Gastroesophageal sphincter (tissue), 4 donors: ENCODE results near the gene DCC. TPM values are rescaled to one million over a fixed set of nuclear protein-coding genes. Genes with fewer than 3 reads are reported as not detected.

Experiments
- ATAC-seq: fragments of 150-250 bp; one replicate; pipeline ENCODE4 v1.9.1; 2016; ENCODE audit warnings: mild to moderate bottlenecking, moderate library complexity
- H3K27ac ChIP-seq, 4 donors: fragments of 200-600 bp; sonication (generic) in 3 of 4; 1 replicate in 3 of 4; 2 replicates in 1 of 4; pipeline ENCODE4 v1.5.1; 2016 to 2019
- H3K27me3 ChIP-seq: fragments of 200-600 bp; sonication (generic); one replicate; pipeline ENCODE4 v1.5.1; 2019
- H3K36me3 ChIP-seq, 2 donors: fragments of 200-600 bp; sonication (generic); one replicate each; pipeline ENCODE4 v1.5.1; 2019; ENCODE audit warnings: control low read depth in 1 of 2
- H3K4me1 ChIP-seq, 3 donors: fragments of 200-600 bp; sonication (generic); 1 replicate in 2 of 3; 2 replicates in 1 of 3; pipeline ENCODE4 v1.5.1; 2016 to 2019; ENCODE audit warnings: control low read depth in 2 of 3
- H3K4me3 ChIP-seq, 2 donors: fragments of 200-600 bp; sonication (generic); one replicate each; pipeline ENCODE4 v1.5.1; 2019; ENCODE audit warnings: mild to moderate bottlenecking in 1 of 2, moderate library complexity in 1 of 2
- H3K9me3 ChIP-seq, 3 donors: fragments of 200-600 bp; sonication (generic); one replicate each; pipeline ENCODE4 v1.5.1; 2017 to 2019; ENCODE audit warnings: control low read depth in 2 of 3
- CTCF ChIP-seq, 4 experiments: fragments of 200-600 bp in 2 of 4; fragments of 450-650 bp in 2 of 4; sonication (generic) in 1 of 4; IDR thresholded peaks; one replicate each; pipeline ENCODE4 v1.5.1; 2017 to 2019; ENCODE audit warnings: antibody characterized with exemption in 4 of 4, mild to moderate bottlenecking in 2 of 4, moderate library complexity in 2 of 4
- EP300 ChIP-seq: sonication (generic); formaldehyde crosslinking; IDR thresholded peaks from one replicate; pipeline ENCODE4 v1.6.1; 2017; ENCODE audit warnings: antibody characterized with exemption, mild to moderate bottlenecking
- POLR2A ChIP-seq, 2 donors: fragments of 450-650 bp; IDR thresholded peaks; one replicate each; pipeline ENCODE4 v1.6.1; 2017; ENCODE audit warnings: antibody characterized with exemption in 2 of 2, mild to moderate bottlenecking in 2 of 2, moderate library complexity in 1 of 2
- POLR2AphosphoS5 ChIP-seq: sonication (generic); formaldehyde crosslinking; IDR thresholded peaks from one replicate; pipeline ENCODE4 v1.6.1; 2017; ENCODE audit warnings: antibody characterized with exemption
- WGBS, 2 donors: methylation state at CpG; one replicate each; pipeline ENCODE4 v1.1.5; 2018; ENCODE audit warnings: low coverage in 1 of 2; 5-methylcytosine and 5-hydroxymethylcytosine counted together
- total RNA-seq, 4 donors: library from RNA; depleted of rRNA; stranded (reverse); fragments of >200 nt; gene quantifications; one replicate each; pipeline ENCODE4 v1.1.0, GENCODE V29; 2016

DCC gene
- total RNA-seq, 4 donors from 2014 or later: 0.13 to 0.54 (median 0.47) TPM; not detected in 1

- Histone ChIP-seq H3K4me3 (no peak overlapping the region), H3K27ac (no peak overlapping the region), H3K9me3 (no peaks in the 10 kb centered on the region), H3K4me1 (no peaks in the 10 kb centered on the region), H3K27me3 (no peaks in the 10 kb centered on the region), H3K36me3 (no peaks in the 10 kb centered on the region)
- WGBS, 2 donors: no CpG with 5 or more reads among the region's 9 CpGs
- TF ChIP-seq EP300 (no peak), POLR2AphosphoS5 (no peak), CTCF (IDR thresholded peaks at IDR 0.05) (no peak), POLR2A (IDR thresholded peaks at IDR 0.05) (no peak)
- ATAC-seq: peak; percentile 19
These were observed 529.4 kb downstream of the DCC start for GRCh38 chr18:52869349-52869923.

- Histone ChIP-seq H3K27me3 (no peaks in the 10 kb centered on the region), H3K27ac (no peak overlapping the region), H3K9me3 (no peaks in the 10 kb centered on the region), H3K4me1 (no peaks in the 10 kb centered on the region), H3K4me3 (no peak overlapping the region), H3K36me3 (no peaks in the 10 kb centered on the region)
- ATAC-seq: no peak
- WGBS, 2 donors: 79 to 89% methylated on average over 5 to 8 of the region's 21 CpGs
- no peak for TF ChIP-seq POLR2A (IDR thresholded peaks at IDR 0.05)
- no peak for TF ChIP-seq POLR2AphosphoS5
- peak in 2 of 4 experiments; percentile 13 to 23 for TF ChIP-seq CTCF (IDR thresholded peaks at IDR 0.05)
- no peak for TF ChIP-seq EP300
These were observed 530.2 kb downstream of the DCC start for GRCh38 chr18:52869942-52870907.

GRCh38 chr18:52874774-52875173, 534.8 kb downstream of the DCC start:
- Histone ChIP-seq H3K27ac (no peak overlapping the region), H3K27me3 (no peaks in the 10 kb centered on the region), H3K4me1 (peaks cover 0 to 6% (median 0%) of the 10 kb centered on the region in 3 donors), H3K4me3 (no peak overlapping the region), H3K36me3 (no peaks in the 10 kb centered on the region), H3K9me3 (no peaks in the 10 kb centered on the region)
- TF ChIP-seq POLR2A (IDR thresholded peaks at IDR 0.05) (no peak), POLR2AphosphoS5 (no peak), CTCF (IDR thresholded peaks at IDR 0.05) (no peak), EP300 (no peak)
- no peak for ATAC-seq
- WGBS, 2 donors: 89% methylated on average over 1 to 3 of the region's 3 CpGs

GRCh38 chr18:52875725-52876124, 535.7 kb downstream of the DCC start:
- WGBS, 2 donors: 16 to 21% methylated on average over 5 of the region's 5 CpGs
- Histone ChIP-seq H3K4me1 (peaks cover 0 to 6% (median 0%) of the 10 kb centered on the region in 3 donors), H3K27me3 (no peaks in the 10 kb centered on the region), H3K4me3 (no peak overlapping the region), H3K27ac (no peak overlapping the region), H3K36me3 (no peaks in the 10 kb centered on the region), H3K9me3 (no peaks in the 10 kb centered on the region)
- peak; percentile 22 for ATAC-seq
- no peak for TF ChIP-seq POLR2A (IDR thresholded peaks at IDR 0.05)
- no peak for TF ChIP-seq POLR2AphosphoS5
- no peak for TF ChIP-seq CTCF (IDR thresholded peaks at IDR 0.05)
- TF ChIP-seq EP300: no peak
